Frontal cortex (tissue), 4 donors: ENCODE results near the gene CD72. TPM values are rescaled to one million over a fixed set of nuclear protein-coding genes. Genes with fewer than 3 reads are reported as not detected.

Experiments
- DNase-seq, 2 donors: peaks; one replicate each; pipeline ENCODE4 v3.0.0; 2012; ENCODE audit warnings: low spot score in 2 of 2
- FAIRE-seq: peaks from 2 replicates; lab custom pipeline; 2012; peaks lifted over from hg19 to GRCh38; lab: Jason Lieb, UNC
- small RNA-seq: library from RNA; depleted of rRNA; stranded (forward); fragments of <200 nt; gene quantifications from one replicate; pipeline ENCODE3, GENCODE V24; 2014
- total RNA-seq: library from RNA; depleted of rRNA; stranded (reverse); fragments of >200 nt; gene quantifications from one replicate; pipeline ENCODE4 v1.2.3, GENCODE V29; 2014
- donor health status: control.
- donor health status: control.
- donor health status: control.

Gene CD72
- total RNA-seq, 1 donor from 2014 or later = 0.41 TPM

DNA sequence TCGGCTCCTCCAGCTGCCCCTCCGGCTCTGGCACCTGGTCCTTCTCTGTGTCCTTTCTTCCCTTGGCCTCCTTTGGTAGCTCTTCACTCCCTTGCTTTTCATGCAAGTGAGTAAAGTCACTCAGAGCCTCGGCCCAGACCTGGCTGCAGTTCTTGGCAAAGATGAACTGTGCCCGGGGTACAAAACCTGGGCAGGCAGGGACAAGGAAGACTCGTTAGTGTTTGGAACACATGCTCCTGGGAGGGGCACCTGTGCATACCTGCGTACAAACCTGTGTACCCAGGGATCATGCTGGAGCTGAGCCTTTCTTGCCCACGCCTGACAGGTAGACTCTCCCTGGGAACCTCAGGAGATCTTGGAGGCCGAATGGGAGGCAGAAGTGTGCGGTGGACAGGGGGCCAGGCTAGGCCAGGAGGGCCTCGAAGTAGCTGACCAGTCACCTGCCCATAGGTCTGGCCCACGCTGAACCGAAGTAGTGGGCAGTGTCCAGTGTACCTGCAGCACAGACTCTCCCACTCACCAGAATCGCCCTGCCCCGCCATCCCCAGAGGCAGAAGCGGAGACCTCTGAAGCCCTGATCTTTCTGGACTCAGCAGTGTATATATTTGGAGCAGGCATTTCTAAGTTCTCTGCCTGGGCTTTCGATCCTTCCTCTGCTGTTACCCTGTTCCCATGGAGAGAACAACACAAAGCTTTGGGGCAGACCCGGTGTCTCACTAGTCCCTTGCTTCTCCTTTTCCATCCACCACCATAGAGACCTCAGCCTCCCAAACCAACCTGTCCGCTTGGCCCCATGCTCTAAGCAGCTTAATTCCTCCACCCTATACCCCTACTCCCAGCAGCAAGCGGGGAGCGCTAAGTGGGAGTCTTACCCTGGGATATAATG is 55.1 kb downstream of the CD72 start:
- DNase-seq = no peak
- no peak for FAIRE-seq

DNA sequence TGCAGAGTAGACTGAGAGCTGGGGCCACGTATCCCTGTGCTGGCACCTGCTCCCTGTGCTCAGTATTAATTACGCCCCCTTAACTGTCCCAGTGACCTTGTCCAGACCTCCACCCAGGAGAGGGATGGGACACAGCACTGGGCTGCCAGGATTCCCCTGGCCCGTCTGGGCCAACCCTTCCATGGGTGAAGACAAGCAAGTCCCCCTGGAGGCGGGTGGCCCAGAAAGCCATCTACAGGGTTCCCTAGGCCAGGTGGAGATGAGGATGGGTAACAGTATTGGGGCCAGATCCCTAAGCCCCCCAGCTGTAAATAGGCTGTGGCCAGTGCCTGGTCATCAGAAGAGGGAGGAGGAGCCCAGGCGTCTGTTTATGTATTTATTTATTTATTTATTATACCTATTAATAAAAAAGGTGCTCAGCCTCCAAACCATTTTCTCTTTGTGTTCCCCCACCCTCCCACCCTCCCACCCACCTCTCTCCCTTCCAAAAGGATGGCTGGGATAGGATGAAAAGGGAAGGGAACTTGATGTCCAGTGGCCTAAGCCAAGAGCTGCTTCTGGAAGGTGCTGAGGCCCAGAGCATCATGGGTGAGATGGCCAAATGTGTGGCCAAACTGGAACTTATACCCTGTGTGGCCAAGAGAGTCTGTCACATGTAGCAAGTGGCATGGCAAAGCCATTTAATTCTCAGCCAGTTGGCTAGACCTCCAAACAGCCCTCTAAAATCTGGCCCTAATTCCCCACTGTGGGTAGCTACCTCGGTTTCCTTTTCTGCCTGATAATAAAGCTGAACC is 56.5 kb downstream of the CD72 start:
- DNase-seq (no peak), FAIRE-seq (no peak)

DNA sequence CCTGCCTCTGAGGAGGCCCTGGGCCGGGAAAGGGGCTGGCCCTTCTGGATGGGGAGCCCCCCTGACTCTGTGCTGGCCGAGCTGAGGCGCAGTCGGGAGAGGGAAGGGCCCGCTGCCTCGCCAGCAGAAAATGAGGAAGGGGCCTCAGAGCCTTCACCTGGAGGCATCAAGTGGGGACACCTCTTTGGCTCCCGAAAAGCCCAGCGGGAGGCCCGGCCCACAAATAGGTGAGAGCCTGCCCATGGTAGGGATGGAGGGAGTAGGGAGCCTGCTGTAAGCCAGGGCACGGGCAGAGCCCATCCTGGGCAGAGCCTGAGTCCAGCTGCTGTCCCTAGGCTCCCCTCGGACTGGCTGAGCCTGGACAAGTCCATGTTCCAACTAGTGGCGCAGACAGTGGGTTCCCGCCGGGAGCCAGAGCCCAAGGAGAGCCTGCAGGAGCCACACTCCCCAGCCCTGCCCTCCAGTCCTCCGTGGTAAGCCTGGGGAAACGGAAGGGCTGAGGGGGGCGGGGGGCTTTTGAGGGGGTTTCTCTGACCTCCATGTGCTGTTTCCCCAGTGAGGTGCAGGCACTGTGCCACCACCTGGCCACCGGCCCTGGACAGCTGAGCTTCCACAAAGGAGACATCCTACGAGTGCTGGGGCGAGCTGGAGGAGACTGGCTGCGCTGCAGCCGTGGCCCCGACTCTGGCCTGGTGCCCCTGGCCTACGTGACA is 57.4 kb downstream of the CD72 start:
- no peak for DNase-seq
- no peak for FAIRE-seq

Small RNA genes within 50 kb of the gene (small RNA-seq; reads per million reads assigned to genes)
- 0.08 reads per million for gene MIR4667
- not detected for gene RMRP
- not detected for gene RPS29P17

Other genes starting within 250 kb of the CD72 start
- gene RUSC2, start 128.3 kb downstream of the CD72 start, total RNA-seq = 50.5 TPM
- gene TESK1, start 13.2 kb downstream of the CD72 start, total RNA-seq = 12.2 TPM
- gene SIT1, start 32.5 kb upstream of the CD72 start, total RNA-seq = not detected
- 133,388 TPM for gene RMRP, start 39.6 kb upstream of the CD72 start, total RNA-seq
- 10.6 TPM for gene CCDC107, start 39.9 kb upstream of the CD72 start, total RNA-seq
- 0.41 TPM for gene ARHGEF39, start 46.8 kb upstream of the CD72 start, total RNA-seq
- 0.82 TPM for gene CA9, start 55.5 kb upstream of the CD72 start, total RNA-seq
- 11.0 TPM for gene TPM2, start 71.5 kb upstream of the CD72 start, total RNA-seq
- 16.3 TPM for gene TLN1, start 113.8 kb upstream of the CD72 start, total RNA-seq
- gene CREB3, start 114.3 kb upstream of the CD72 start, total RNA-seq = 30.6 TPM
- 48.9 TPM for gene GBA2, start 130.8 kb upstream of the CD72 start, total RNA-seq
- 10.2 TPM for gene RGP1, start 130.9 kb upstream of the CD72 start, total RNA-seq
- 0.41 TPM for gene MSMP, start 135.9 kb upstream of the CD72 start, total RNA-seq
- gene NPR2, start 173.2 kb upstream of the CD72 start, total RNA-seq = 11.0 TPM
- gene SPAG8, start 193.8 kb upstream of the CD72 start, total RNA-seq = 2.9 TPM
- gene HINT2, start 196.6 kb upstream of the CD72 start, total RNA-seq = 9.0 TPM
- not detected for gene FAM221B, start 210.3 kb upstream of the CD72 start, total RNA-seq
- 4.1 TPM for gene TMEM8B, start 210.8 kb upstream of the CD72 start, total RNA-seq